D721Med (cell line): Measurements from ENCODE around the gene PACRG.

Experiments used
- DNase-seq: peaks from one replicate; pipeline ENCODE4 v3.0.0; 2011; ENCODE audit warnings: low spot score; ENCODE audit not compliant: insufficient read length
- FAIRE-seq: peaks from 2 replicates; lab custom pipeline; 2011; peaks lifted over from hg19 to GRCh38; lab: Jason Lieb, UNC
- TF ChIP-seq, protein P1 (sequence below): IDR thresholded peaks from 2 replicates; pipeline ENCODE4 v1.5.1; 2012; ENCODE audit warnings: mild to moderate bottlenecking, control low read depth; ENCODE audit not compliant: insufficient read depth; ENCODE audit errors: missing control alignments

PACRG gene

DNA sequence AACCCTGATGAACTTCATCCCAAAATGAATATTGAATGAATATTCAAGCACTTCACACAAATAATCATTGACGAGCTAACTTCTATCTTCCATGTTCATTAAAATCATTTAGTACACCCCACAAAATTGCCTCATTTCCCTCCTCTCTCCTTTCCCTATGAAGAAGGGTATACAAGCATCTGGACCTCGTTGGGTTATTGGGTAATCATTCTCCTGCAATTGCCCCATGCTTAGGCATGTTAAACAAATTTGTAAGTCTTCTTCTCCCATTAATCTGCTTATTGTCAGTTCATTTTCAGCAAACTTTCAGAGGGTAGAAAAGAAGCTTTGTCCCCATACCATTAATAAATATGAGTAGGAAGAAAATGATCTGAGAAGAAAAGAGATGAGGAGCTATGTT, 27.8 kb upstream of the PACRG start:
- DNase-seq (no peak), FAIRE-seq (no peak)
- TF ChIP-seq, protein P1, sequence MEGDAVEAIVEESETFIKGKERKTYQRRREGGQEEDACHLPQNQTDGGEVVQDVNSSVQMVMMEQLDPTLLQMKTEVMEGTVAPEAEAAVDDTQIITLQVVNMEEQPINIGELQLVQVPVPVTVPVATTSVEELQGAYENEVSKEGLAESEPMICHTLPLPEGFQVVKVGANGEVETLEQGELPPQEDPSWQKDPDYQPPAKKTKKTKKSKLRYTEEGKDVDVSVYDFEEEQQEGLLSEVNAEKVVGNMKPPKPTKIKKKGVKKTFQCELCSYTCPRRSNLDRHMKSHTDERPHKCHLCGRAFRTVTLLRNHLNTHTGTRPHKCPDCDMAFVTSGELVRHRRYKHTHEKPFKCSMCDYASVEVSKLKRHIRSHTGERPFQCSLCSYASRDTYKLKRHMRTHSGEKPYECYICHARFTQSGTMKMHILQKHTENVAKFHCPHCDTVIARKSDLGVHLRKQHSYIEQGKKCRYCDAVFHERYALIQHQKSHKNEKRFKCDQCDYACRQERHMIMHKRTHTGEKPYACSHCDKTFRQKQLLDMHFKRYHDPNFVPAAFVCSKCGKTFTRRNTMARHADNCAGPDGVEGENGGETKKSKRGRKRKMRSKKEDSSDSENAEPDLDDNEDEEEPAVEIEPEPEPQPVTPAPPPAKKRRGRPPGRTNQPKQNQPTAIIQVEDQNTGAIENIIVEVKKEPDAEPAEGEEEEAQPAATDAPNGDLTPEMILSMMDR: no peak

GRCh38 chr6:162700966-162701365, 26.8 kb upstream of the PACRG start:
- FAIRE-seq (no peak), DNase-seq (no peak)
- TF ChIP-seq, protein P1: no peak

GRCh38 chr6:162701551-162701950, 26.2 kb upstream of the PACRG start:
- TF ChIP-seq, protein P1: no peak
- FAIRE-seq (no peak), DNase-seq (no peak)

DNA sequence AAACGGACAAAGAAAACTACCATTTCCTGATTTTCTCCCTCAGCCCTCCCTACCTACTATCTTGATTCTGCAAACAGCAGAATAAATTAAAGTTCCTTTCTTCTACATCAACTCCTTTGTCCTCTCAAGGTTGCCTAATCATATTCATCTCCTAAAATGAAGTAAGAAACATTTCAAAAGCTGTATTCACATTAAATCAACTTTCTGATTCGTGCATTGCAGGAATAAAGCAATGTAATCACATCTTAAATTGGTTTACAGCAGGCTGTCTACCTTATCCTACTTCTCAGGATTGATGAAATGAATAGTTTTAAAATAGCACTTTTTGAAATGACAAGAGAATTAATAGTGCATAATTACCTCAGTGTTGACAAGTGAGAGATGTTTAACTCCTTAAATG, 25.3 kb upstream of the PACRG start:
- DNase-seq (no peak), FAIRE-seq (no peak)
- TF ChIP-seq, protein P1: no peak

- FAIRE-seq: no peak
- TF ChIP-seq, protein P1: no peak
- DNase-seq: no peak
Observed at GRCh38 chr6:162704001-162704400, 23.8 kb upstream of the PACRG start.

GRCh38 chr6:162705736-162706135, 22.0 kb upstream of the PACRG start:
- no peak for FAIRE-seq
- TF ChIP-seq, protein P1: no peak
- DNase-seq: no peak

DNA sequence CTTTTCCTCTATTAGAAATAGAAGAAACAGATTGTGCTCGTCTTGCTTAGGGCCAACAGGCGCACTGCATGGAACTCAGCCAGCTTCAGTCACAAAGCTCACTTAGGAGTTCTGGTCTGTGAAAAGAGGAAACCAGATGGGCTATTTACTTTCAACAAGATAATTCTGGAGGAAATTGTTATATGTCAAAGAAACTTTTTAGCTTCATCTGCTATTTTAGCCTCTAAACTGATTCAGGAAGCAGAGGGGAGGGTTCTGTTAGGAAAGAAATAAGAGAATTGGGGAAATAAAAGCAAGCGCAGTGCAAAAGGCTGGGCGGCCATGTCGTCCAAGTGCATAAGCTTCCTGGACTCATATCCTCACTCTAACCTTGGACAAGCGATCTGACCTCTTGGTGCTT, 21.5 kb upstream of the PACRG start:
- DNase-seq (no peak), FAIRE-seq (no peak)
- TF ChIP-seq, protein P1: no peak
